ENCODE data around the gene PPP1R2. TPM values are rescaled to one million over a fixed set of nuclear protein-coding genes. Genes with fewer than 3 reads are reported as not detected.

PPP1R2 gene
- total RNA-seq, 4 donors from 2014 or later, result 38.4 to 92.5 (median 50.7) TPM

- TF ChIP-seq, protein P1, sequence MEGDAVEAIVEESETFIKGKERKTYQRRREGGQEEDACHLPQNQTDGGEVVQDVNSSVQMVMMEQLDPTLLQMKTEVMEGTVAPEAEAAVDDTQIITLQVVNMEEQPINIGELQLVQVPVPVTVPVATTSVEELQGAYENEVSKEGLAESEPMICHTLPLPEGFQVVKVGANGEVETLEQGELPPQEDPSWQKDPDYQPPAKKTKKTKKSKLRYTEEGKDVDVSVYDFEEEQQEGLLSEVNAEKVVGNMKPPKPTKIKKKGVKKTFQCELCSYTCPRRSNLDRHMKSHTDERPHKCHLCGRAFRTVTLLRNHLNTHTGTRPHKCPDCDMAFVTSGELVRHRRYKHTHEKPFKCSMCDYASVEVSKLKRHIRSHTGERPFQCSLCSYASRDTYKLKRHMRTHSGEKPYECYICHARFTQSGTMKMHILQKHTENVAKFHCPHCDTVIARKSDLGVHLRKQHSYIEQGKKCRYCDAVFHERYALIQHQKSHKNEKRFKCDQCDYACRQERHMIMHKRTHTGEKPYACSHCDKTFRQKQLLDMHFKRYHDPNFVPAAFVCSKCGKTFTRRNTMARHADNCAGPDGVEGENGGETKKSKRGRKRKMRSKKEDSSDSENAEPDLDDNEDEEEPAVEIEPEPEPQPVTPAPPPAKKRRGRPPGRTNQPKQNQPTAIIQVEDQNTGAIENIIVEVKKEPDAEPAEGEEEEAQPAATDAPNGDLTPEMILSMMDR (IDR thresholded peaks at IDR 0.05; ENCODE audit: low read depth), result no peak
Observed at GRCh38 chr3:195524171-195524896, 18.8 kb downstream of the PPP1R2 start.

GRCh38 chr3:195522254-195523023, 20.7 kb downstream of the PPP1R2 start:
- TF ChIP-seq, protein P1 (IDR thresholded peaks at IDR 0.05; ENCODE audit: low read depth), result no peak

DNA sequence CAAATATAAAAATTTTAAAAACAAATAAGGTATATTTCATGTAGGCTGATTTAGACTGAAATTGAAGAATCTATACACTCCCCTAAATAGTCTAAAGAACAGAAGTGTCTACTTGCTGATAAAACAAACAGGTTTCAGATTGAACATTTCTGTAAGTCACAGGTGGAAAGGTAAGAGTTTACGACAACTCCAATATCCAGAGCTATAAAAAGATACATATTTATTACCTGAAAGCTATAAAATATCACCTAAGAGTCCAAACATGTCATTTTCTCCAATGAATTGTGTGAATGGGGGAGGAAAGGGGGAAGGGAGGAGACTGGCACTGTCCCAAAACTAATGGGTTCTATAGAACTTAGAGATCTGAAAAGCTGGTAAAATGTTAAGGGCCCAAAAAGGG, 26.1 kb downstream of the PPP1R2 start:
- TF ChIP-seq, protein P1 (IDR thresholded peaks at IDR 0.05; ENCODE audit: low read depth), result no peak

GRCh38 chr3:195512798-195513345, 30.3 kb downstream of the PPP1R2 start:
- TF ChIP-seq, protein P1 (IDR thresholded peaks at IDR 0.05; ENCODE audit: low read depth), result no peak

DNA sequence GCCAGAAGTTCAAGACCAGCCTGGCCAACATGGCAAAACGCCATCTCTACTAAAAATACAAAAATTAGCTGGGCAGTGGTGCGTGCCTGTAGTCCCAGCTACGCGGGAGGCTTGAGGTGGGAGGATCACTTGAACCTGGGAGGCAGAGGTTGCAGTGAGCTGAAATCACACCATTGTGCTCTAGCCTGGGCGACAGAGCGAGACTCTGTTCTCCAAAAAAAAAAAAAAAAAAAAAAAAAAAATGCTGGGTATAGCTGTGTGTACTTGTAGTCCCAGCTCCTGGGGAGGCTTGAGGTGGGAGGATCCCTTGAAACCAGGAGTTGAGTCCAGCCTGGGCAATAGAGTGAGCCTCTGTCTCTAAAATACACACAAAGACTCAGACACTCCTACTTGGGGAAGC, 32.0 kb downstream of the PPP1R2 start:
- TF ChIP-seq, protein P1 (IDR thresholded peaks at IDR 0.05; ENCODE audit: low read depth), result no peak

- TF ChIP-seq, protein P1 (IDR thresholded peaks at IDR 0.05; ENCODE audit: low read depth), result no peak
Observed at GRCh38 chr3:195508185-195508584, 34.9 kb downstream of the PPP1R2 start.

- TF ChIP-seq, protein P1 (IDR thresholded peaks at IDR 0.05; ENCODE audit: low read depth), result no peak
Observed at GRCh38 chr3:195475614-195476013, 67.5 kb downstream of the PPP1R2 start.

Data from subcutaneous adipose tissue (tissue), 4 donors.